Osteocyte (in vitro differentiated cells): ENCODE measurements around the gene KLHL10. TPM values are rescaled to one million over a fixed set of nuclear protein-coding genes. Genes with fewer than 3 reads are reported as not detected.
"Not testable (repeated sequence)": the region's sequence is repeated elsewhere in the genome, so short reads cannot be mapped to it uniquely, and the experiment has no call there.

Experiments
- DNase-seq: peaks from one replicate; pipeline ENCODE4 v3.0.0; 2021; ENCODE audit warnings: mixed read lengths; ENCODE audit not compliant: unreplicated experiment; ENCODE audit errors: extremely low spot score
- H3K27ac Mint-ChIP-seq: one replicate; pipeline ENCODE4 v1.8.0; 2021; ENCODE audit warnings: mild to moderate bottlenecking, mixed read lengths; ENCODE audit not compliant: unreplicated experiment
- H3K27me3 Mint-ChIP-seq: one replicate; pipeline ENCODE4 v1.8.0; 2021; ENCODE audit warnings: mixed read lengths; ENCODE audit not compliant: unreplicated experiment
- H3K36me3 Mint-ChIP-seq: one replicate; pipeline ENCODE4 v1.8.0; 2021; ENCODE audit warnings: mixed read lengths; ENCODE audit not compliant: unreplicated experiment
- H3K4me1 Mint-ChIP-seq: one replicate; pipeline ENCODE4 v1.8.0; 2021; ENCODE audit warnings: mixed read lengths; ENCODE audit not compliant: unreplicated experiment
- H3K4me3 Mint-ChIP-seq: one replicate; pipeline ENCODE4 v1.8.0; 2021; ENCODE audit warnings: mild to moderate bottlenecking, moderate library complexity, mixed read lengths; ENCODE audit not compliant: unreplicated experiment
- H3K9me3 Mint-ChIP-seq: one replicate; pipeline ENCODE4 v1.8.0; 2021; ENCODE audit warnings: mixed read lengths; ENCODE audit not compliant: unreplicated experiment
- CTCF ChIP-seq: fragments of 200-600 bp; sonication (generic); IDR thresholded peaks from 2 replicates; pipeline ENCODE4 v1.5.0; 2021; ENCODE audit warnings: antibody characterized with exemption, mild to moderate bottlenecking, moderate library complexity
- total RNA-seq: library from RNA; stranded (reverse); gene quantifications from 2 replicates; pipeline ENCODE4 v1.2.1, GENCODE V29; 2021

KLHL10 gene
- total RNA-seq, 1 donor from 2014 or later: not detected

DNA sequence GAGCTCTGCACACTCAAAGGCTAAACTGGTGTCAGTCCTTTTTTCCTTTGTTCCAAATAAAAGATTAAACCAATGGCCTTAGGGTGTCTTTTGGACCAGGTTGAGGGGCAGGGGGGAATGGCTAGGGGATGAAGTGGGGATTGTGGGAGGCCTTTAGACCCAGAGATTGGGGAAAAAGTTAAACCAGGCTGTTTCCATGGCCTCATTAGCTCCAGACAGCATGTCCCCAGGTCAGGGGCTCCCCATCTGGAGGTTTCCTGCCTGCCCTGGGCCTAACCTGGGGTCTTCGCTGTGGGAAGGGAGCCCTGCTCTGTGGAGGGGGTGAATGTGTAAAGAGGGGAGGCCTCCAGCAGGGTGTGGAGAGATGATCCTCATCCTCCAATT is 14.5 kb upstream of the KLHL10 start:
- TF ChIP-seq CTCF: no peak
- Mint-ChIP-seq H3K4me1 (no peaks in the 10 kb centered on the region), H3K9me3 (no peaks in the 10 kb centered on the region), H3K36me3 (peaks cover 10% of the 10 kb centered on the region), H3K4me3 (no peak overlapping the region), H3K27me3 (no peaks in the 10 kb centered on the region), H3K27ac (no peak overlapping the region)
- DNase-seq: no peak

GRCh38 chr17:41823580-41823979 is 14.0 kb upstream of the KLHL10 start:
- Mint-ChIP-seq H3K27ac (no peak overlapping the region), H3K27me3 (no peaks in the 10 kb centered on the region), H3K9me3 (no peaks in the 10 kb centered on the region), H3K4me3 (no peak overlapping the region), H3K4me1 (no peaks in the 10 kb centered on the region), H3K36me3 (peaks cover 6% of the 10 kb centered on the region)
- no peak for DNase-seq
- TF ChIP-seq CTCF: no peak

DNA sequence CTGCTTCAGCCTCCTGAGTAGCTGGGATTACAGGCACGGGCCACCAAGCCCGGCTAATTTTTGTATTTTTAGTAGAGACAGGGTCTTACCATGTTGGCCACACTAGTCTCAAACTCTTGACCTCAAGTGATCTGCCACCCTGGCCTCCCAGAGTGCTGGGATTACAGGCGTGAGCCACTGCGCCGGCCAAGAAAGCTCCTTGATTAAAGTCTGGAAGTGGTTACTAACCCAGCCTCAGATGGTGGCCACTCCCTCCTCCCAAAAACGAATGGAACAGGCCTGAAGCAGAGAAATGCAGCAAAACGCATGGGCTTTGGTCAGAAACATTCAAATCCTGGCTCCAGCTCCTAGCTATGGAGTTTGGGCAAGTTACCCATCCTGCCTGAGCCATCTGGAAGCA is 13.5 kb upstream of the KLHL10 start:
- H3K4me3 Mint-ChIP-seq: no peak overlapping the region

GRCh38 chr17:41825175-41825845 is 12.3 kb upstream of the KLHL10 start:
- no peak for TF ChIP-seq CTCF
- Mint-ChIP-seq H3K27ac (no peak overlapping the region), H3K4me3 (no peak overlapping the region), H3K36me3 (peaks cover 14% of the 10 kb centered on the region), H3K4me1 (no peaks in the 10 kb centered on the region), H3K27me3 (no peaks in the 10 kb centered on the region), H3K9me3 (no peaks in the 10 kb centered on the region)
- no peak for DNase-seq

More for the DNA sequence above, 13.5 kb upstream of the KLHL10 start:
- DNase-seq: no peak
- Mint-ChIP-seq H3K27me3 (no peaks in the 10 kb centered on the region), H3K4me1 (no peaks in the 10 kb centered on the region), H3K36me3 (peaks cover 6% of the 10 kb centered on the region), H3K9me3 (no peaks in the 10 kb centered on the region), H3K27ac (no peak overlapping the region)
- TF ChIP-seq CTCF: no peak

GRCh38 chr17:41829961-41830360 is 7.7 kb upstream of the KLHL10 start:
- H3K4me1 Mint-ChIP-seq, H3K4me3 Mint-ChIP-seq, H3K27me3 Mint-ChIP-seq, H3K9me3 Mint-ChIP-seq, H3K27ac Mint-ChIP-seq, DNase-seq: not testable (repeated sequence)
- H3K36me3 Mint-ChIP-seq: peaks cover 24% of the 10 kb centered on the region
